ENCODE data around the gene RSL1D1.

The RSL1D1 gene

DNA sequence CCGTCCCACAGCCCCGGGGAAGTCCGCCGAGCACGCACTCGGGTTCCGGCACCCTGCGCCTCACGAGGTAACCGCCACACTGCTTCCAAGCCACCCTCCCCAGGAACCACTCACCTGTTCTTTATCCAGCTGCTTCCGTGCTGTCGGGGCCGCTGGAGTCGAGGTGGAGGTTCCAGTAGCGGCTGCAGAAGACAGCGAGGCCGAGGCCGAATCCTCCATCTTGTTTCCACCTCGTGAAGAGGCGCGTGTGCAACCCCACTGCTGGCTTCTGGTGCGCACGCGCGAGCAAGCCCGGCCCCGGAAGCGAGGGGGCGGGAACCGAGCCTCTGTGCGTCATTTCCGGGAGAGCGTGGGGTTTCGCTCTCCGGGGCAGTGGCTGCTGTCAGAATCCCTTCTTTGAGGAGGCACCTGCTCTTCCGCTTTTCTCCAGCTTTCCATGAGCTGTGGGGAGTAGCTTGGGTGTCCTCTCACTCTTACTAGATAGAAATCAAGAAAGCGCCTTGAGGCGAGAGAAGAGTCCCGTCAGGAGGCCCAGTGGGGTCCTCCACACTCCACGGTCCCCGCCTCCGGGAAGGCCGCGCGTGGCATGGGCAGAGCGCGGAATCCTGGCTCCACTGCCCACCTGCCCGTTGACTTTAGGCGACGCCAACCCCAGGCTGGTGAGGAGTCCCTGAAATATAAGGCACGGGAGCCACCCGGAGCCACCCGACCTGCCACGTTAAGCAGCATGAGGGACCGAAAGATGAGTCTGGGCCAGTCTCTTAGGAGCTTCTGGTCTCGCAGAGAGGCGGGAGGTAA, at the start of gene RSL1D1:
Gene RSL1D1, minus strand, starts transcription at position 249 of the 798 bp plus-strand sequence. Its CDS starts 30 bp downstream, at position 219.
- DNase-seq (ENCODE audit: low spot score): peak; percentile 96
- TF ChIP-seq, protein P1, sequence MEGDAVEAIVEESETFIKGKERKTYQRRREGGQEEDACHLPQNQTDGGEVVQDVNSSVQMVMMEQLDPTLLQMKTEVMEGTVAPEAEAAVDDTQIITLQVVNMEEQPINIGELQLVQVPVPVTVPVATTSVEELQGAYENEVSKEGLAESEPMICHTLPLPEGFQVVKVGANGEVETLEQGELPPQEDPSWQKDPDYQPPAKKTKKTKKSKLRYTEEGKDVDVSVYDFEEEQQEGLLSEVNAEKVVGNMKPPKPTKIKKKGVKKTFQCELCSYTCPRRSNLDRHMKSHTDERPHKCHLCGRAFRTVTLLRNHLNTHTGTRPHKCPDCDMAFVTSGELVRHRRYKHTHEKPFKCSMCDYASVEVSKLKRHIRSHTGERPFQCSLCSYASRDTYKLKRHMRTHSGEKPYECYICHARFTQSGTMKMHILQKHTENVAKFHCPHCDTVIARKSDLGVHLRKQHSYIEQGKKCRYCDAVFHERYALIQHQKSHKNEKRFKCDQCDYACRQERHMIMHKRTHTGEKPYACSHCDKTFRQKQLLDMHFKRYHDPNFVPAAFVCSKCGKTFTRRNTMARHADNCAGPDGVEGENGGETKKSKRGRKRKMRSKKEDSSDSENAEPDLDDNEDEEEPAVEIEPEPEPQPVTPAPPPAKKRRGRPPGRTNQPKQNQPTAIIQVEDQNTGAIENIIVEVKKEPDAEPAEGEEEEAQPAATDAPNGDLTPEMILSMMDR (IDR thresholded peaks at IDR 0.05; ENCODE audit: extremely low read depth, insufficient read depth, missing control alignments): no peak
- in situ Hi-C loops (cut with MboI; ENCODE audit: low pct_unique_long_range_greater_than_20kb, low sequenced_read_pairs, unreplicated experiment): loop anchor here (25.0 kb wide), 1 partner anchor 211 kb away; no protein-coding TSS in a partner anchor

DNA sequence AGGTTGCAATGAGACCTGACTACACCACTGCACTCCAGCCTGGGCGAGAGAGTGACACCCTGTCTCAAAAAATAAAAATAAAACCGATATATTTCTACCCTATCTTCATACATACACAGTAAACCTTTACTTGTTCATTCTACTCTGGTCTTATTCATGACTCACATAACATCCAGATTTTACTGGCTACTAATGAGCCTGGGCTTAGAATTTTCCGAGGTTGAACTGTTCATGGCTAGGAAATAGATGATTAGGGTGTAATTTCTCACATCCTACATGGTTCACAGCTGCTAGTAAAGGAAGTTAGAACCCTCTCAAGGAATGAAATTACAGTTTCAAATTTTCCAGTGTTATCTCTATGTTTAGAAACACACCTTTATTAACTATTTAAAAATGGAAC, 49.7 kb upstream of the RSL1D1 start:
- in situ Hi-C loops (cut with MboI; ENCODE audit: low pct_unique_long_range_greater_than_20kb, low sequenced_read_pairs, unreplicated experiment): no loop called here
- DNase-seq (ENCODE audit: low spot score): no peak
- TF ChIP-seq, protein P1 (IDR thresholded peaks at IDR 0.05; ENCODE audit: extremely low read depth, insufficient read depth, missing control alignments): no peak

DNA sequence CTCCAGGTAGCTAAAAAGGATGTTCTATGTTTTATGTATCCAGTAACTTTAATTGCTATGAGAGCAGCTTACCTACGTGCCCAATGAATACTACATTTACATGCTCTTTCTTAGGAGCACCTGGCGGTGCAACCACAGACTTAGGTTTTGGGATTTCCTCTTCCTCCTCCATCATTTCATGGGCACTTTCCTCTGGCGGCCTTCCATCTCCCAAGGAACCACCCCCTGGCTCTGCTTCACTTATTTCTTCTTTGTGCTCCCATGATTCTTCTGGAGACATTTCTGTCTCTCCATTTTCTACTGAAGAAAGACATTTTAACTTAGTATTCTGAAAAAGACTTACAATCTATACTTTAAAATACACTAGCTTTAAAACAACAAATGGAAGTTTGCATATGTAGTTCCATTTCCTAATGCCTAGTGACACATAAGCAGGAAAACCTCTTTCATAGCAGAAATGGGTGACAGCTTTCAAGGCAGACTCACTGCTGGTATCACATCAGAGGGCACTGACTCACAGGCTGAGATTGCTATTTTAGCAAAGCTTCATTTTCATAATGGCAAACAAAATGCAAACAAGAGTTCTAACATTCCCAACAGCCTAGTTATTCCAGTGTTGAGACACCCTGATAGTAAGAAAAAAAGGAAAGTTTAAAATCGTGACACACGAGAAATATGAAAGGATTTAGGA, 45.3 kb upstream of the RSL1D1 start:
- no peak for DNase-seq (ENCODE audit: low spot score)
- in situ Hi-C loops (cut with MboI; ENCODE audit: low pct_unique_long_range_greater_than_20kb, low sequenced_read_pairs, unreplicated experiment): no loop called here
- TF ChIP-seq, protein P1 (IDR thresholded peaks at IDR 0.05; ENCODE audit: extremely low read depth, insufficient read depth, missing control alignments): no peak

DNA sequence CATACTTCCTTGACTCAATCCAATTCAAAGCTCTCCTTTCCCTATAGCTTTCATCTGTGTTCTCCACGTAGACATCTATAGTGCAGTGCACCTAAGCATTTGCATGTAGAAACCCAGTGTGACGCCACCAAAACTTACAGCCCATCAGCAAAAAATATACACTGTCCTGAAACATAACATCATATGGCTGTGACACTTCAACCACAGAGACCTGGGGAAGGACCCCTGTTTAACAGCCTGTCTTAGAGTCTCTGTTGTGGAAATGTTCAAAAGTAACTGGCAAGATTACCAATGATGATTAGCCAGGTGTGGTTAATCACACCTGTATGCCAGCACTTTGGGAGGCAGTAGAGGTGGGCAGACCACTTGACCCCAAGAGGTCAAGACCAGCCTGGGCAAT, 42.2 kb upstream of the RSL1D1 start:
- in situ Hi-C loops (cut with MboI; ENCODE audit: low pct_unique_long_range_greater_than_20kb, low sequenced_read_pairs, unreplicated experiment): no loop called here
- TF ChIP-seq, protein P1 (IDR thresholded peaks at IDR 0.05; ENCODE audit: extremely low read depth, insufficient read depth, missing control alignments): no peak
- no peak for DNase-seq (ENCODE audit: low spot score)

DNA sequence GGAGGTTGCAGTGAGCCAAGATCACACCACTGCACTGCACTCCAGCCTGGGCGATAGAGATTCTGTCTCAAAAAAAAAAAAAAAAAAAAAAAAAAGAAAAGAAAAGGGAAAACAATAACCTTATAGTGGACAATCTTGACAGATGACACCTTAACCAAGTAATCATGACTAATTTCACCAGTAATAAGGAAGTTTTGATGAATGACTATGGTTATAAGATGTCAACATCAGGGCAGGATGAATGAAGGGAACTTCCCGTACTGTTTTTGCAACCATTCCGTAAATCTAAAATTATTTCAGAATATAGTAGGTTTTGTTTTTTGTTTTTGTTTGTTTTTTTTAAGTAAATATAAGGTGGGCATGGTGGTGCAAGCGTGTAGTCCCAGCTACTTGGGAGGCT, 41.4 kb upstream of the RSL1D1 start:
- in situ Hi-C loops (cut with MboI; ENCODE audit: low pct_unique_long_range_greater_than_20kb, low sequenced_read_pairs, unreplicated experiment): no loop called here
- TF ChIP-seq, protein P1 (IDR thresholded peaks at IDR 0.05; ENCODE audit: extremely low read depth, insufficient read depth, missing control alignments): no peak
- no peak for DNase-seq (ENCODE audit: low spot score)

DNA sequence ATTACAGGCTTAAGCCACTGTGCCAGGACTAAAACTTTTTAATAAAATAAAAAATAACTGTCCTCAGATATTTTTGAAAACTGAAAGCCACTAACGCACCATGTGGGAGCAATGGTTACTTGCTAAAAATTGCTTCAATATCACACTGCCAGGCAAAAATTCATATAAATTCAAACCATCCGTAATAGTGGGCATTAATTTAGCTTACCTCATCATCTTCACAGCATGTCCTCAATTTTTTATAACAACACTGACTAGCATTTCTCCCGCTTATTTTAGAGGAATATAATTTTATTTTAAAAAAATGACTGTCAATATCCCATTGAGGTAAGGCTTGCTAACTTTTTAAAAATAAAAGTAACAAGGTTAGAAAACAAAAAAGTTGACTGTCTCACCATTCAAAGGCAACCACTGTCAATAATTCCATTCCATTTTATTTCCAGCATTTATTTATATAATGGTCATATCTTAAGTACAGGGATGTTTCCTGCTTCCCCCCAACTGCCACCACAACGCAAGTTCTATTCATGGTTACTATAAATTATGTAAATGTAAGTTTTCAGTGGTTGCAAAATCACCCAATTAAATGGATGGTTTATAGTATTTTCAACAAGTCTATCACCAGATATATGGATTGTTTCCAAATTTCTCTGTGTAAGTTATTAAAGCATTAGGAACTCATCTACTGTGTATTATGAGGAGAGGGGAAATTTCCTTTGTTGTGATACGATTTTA, 39.1 kb upstream of the RSL1D1 start:
- TF ChIP-seq, protein P1 (IDR thresholded peaks at IDR 0.05; ENCODE audit: extremely low read depth, insufficient read depth, missing control alignments): no peak
- in situ Hi-C loops (cut with MboI; ENCODE audit: low pct_unique_long_range_greater_than_20kb, low sequenced_read_pairs, unreplicated experiment): no loop called here
- DNase-seq (ENCODE audit: low spot score): no peak

Data from GM13977 (cell line).